ENCODE data around the gene KLHL40.

GRCh38 chr3:42660898-42661297, 24.4 kb upstream of the KLHL40 start:
- TF ChIP-seq CTCF (IDR thresholded peaks at IDR 0.05; ENCODE audit: extremely low read depth in 1 of 2, insufficient read depth in 1 of 2, low read depth in 1 of 2, low read length in 2 of 2) (no peak), POLR2A (IDR thresholded peaks at IDR 0.05; ENCODE audit: low read depth, low read length) (no peak), EZH2 (IDR thresholded peaks at IDR 0.05; ENCODE audit: borderline replicate concordance, low read depth, low read length, severe bottlenecking) (no peak)
